LNCaP clone FGC (cell line): ENCODE measurements around the gene TOLLIP.
A peak's percentile ranks its signal among the peaks of the same experiment; 100 is the strongest.

Source experiments
- DNase-seq: peaks from one replicate; pipeline ENCODE4 v3.0.0-alpha.2; 2011; ENCODE audit warnings: low read depth
- H3K4me3 ChIP-seq: 2 replicates; pipeline ENCODE4 v1.5.1; 2011; ENCODE audit warnings: mild to moderate bottlenecking, low read depth, low read length, control low read depth
- TF ChIP-seq, protein P1 (sequence below): IDR thresholded peaks from 2 replicates; pipeline ENCODE4 v1.5.1; 2012; ENCODE audit warnings: mild to moderate bottlenecking; ENCODE audit not compliant: control insufficient read depth, insufficient read depth; ENCODE audit errors: extremely low read depth

Gene TOLLIP

GRCh38 chr11:1230456-1231395 is 78.7 kb downstream of the TOLLIP start:
- no peak for DNase-seq

GRCh38 chr11:1230121-1230455 is 79.3 kb downstream of the TOLLIP start:
- no peak for DNase-seq
- TF ChIP-seq, protein P1, sequence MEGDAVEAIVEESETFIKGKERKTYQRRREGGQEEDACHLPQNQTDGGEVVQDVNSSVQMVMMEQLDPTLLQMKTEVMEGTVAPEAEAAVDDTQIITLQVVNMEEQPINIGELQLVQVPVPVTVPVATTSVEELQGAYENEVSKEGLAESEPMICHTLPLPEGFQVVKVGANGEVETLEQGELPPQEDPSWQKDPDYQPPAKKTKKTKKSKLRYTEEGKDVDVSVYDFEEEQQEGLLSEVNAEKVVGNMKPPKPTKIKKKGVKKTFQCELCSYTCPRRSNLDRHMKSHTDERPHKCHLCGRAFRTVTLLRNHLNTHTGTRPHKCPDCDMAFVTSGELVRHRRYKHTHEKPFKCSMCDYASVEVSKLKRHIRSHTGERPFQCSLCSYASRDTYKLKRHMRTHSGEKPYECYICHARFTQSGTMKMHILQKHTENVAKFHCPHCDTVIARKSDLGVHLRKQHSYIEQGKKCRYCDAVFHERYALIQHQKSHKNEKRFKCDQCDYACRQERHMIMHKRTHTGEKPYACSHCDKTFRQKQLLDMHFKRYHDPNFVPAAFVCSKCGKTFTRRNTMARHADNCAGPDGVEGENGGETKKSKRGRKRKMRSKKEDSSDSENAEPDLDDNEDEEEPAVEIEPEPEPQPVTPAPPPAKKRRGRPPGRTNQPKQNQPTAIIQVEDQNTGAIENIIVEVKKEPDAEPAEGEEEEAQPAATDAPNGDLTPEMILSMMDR, result no peak

More at GRCh38 chr11:1230456-1231395, 78.7 kb downstream of the TOLLIP start:
- TF ChIP-seq, protein P1, result 0 out of 2 replicates have a peak, but pooled peaks have one; percentile 19
- H3K4me3 ChIP-seq, result no peak overlapping the region

GRCh38 chr11:1229471-1230120 is 79.8 kb downstream of the TOLLIP start:
- TF ChIP-seq, protein P1, result no peak
- DNase-seq, result no peak
- H3K4me3 ChIP-seq, result no peak overlapping the region

More at GRCh38 chr11:1230121-1230455, 79.3 kb downstream of the TOLLIP start:
- H3K4me3 ChIP-seq, result no peak overlapping the region

GRCh38 chr11:1228921-1229451 is 80.4 kb downstream of the TOLLIP start:
- no peak for DNase-seq
- no peak overlapping the region for H3K4me3 ChIP-seq
- TF ChIP-seq, protein P1, result no peak

- no peak overlapping the region for H3K4me3 ChIP-seq
- DNase-seq, result no peak
- TF ChIP-seq, protein P1, result no peak
Observed at GRCh38 chr11:1228101-1228821, 81.2 kb downstream of the TOLLIP start.

DNA sequence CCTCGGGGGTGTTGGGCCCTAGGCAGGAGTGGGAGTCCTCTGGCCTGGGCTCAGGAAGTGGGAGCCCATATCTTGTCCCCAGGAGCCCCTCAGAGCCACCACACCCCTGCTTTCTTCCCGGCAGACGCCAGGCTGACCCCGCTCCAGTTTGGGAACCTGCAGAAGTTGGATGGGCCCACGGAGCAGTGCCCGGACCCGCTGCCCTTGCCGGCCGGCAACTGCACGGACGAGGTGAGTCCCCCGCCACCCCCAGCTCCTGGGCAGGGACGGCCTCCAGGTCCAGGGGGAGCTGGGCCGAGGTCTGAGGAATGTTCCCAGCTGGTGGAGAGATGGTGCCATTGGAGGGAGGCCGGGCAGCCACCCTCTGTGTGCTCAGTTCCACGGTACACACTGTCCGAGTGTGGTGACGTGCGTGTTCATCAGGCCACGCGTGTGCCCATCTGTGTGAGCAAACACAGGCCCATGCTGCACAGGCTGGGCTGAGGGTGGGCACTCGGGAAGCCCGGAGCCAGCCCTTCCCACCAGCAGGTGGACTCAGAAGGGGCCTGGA is 81.8 kb downstream of the TOLLIP start:
- DNase-seq, result no peak
- TF ChIP-seq, protein P1, result no peak

More for the DNA sequence above, 81.8 kb downstream of the TOLLIP start:
- no peak overlapping the region for H3K4me3 ChIP-seq
